Prostate gland (tissue), 2 donors: Measurements from ENCODE around the gene PRG2.

Source experiments
- CTCF ChIP-seq, 4 experiments: fragments of 200-600 bp in 2 of 4; fragments of 450-650 bp in 2 of 4; sonication (generic) in 2 of 4; IDR thresholded peaks; 1 replicate in 3 of 4; 2 replicates in 1 of 4; pipeline ENCODE4 v1.5.1; 2016 to 2019; ENCODE audit warnings: antibody characterized with exemption in 4 of 4, mild to moderate bottlenecking in 2 of 4, moderate library complexity in 2 of 4
- POLR2AphosphoS5 ChIP-seq: sonication (generic); formaldehyde crosslinking; IDR thresholded peaks from one replicate; pipeline ENCODE4 v1.6.1; 2017; ENCODE audit warnings: antibody characterized with exemption

- TF ChIP-seq CTCF (IDR thresholded peaks at IDR 0.05) (no peak), POLR2AphosphoS5 (no peak)
Measured at GRCh38 chr11:57391111-57391510, 661 bp upstream of the PRG2 start.
